Gastroesophageal sphincter (tissue), 4 donors: ENCODE data around the gene MIA3. TPM values are rescaled to one million over a fixed set of nuclear protein-coding genes. Genes with fewer than 3 reads are reported as not detected.
"Not testable (repeated sequence)": the region's sequence is repeated elsewhere in the genome, so short reads cannot be mapped to it uniquely, and the experiment has no call there.

Source experiments
- ATAC-seq: fragments of 150-250 bp; one replicate; pipeline ENCODE4 v1.9.1; 2016; ENCODE audit warnings: mild to moderate bottlenecking, moderate library complexity
- H3K27ac ChIP-seq, 4 donors: fragments of 200-600 bp; sonication (generic) in 3 of 4; 1 replicate in 3 of 4; 2 replicates in 1 of 4; pipeline ENCODE4 v1.5.1; 2016 to 2019
- H3K27me3 ChIP-seq: fragments of 200-600 bp; sonication (generic); one replicate; pipeline ENCODE4 v1.5.1; 2019
- H3K36me3 ChIP-seq, 2 donors: fragments of 200-600 bp; sonication (generic); one replicate each; pipeline ENCODE4 v1.5.1; 2019; ENCODE audit warnings: control low read depth in 1 of 2
- H3K4me1 ChIP-seq, 3 donors: fragments of 200-600 bp; sonication (generic); 1 replicate in 2 of 3; 2 replicates in 1 of 3; pipeline ENCODE4 v1.5.1; 2016 to 2019; ENCODE audit warnings: control low read depth in 2 of 3
- H3K4me3 ChIP-seq, 2 donors: fragments of 200-600 bp; sonication (generic); one replicate each; pipeline ENCODE4 v1.5.1; 2019; ENCODE audit warnings: mild to moderate bottlenecking in 1 of 2, moderate library complexity in 1 of 2
- H3K9me3 ChIP-seq, 3 donors: fragments of 200-600 bp; sonication (generic); one replicate each; pipeline ENCODE4 v1.5.1; 2017 to 2019; ENCODE audit warnings: control low read depth in 2 of 3
- EP300 ChIP-seq: sonication (generic); formaldehyde crosslinking; IDR thresholded peaks from one replicate; pipeline ENCODE4 v1.6.1; 2017; ENCODE audit warnings: antibody characterized with exemption, mild to moderate bottlenecking
- POLR2A ChIP-seq, 2 donors: fragments of 450-650 bp; IDR thresholded peaks; one replicate each; pipeline ENCODE4 v1.6.1; 2017; ENCODE audit warnings: antibody characterized with exemption in 2 of 2, mild to moderate bottlenecking in 2 of 2, moderate library complexity in 1 of 2
- POLR2AphosphoS5 ChIP-seq: sonication (generic); formaldehyde crosslinking; IDR thresholded peaks from one replicate; pipeline ENCODE4 v1.6.1; 2017; ENCODE audit warnings: antibody characterized with exemption
- WGBS, 2 donors: methylation state at CpG; one replicate each; pipeline ENCODE4 v1.1.5; 2018; ENCODE audit warnings: low coverage in 1 of 2; 5-methylcytosine and 5-hydroxymethylcytosine counted together
- total RNA-seq, 4 donors: library from RNA; depleted of rRNA; stranded (reverse); fragments of >200 nt; gene quantifications; one replicate each; pipeline ENCODE4 v1.1.0, GENCODE V29; 2016
- TF ChIP-seq, protein P1 (sequence below), 4 experiments: fragments of 200-600 bp in 2 of 4; fragments of 450-650 bp in 2 of 4; sonication (generic) in 1 of 4; IDR thresholded peaks; one replicate each; pipeline ENCODE4 v1.5.1; 2017 to 2019; ENCODE audit warnings: antibody characterized with exemption in 4 of 4, mild to moderate bottlenecking in 2 of 4, moderate library complexity in 2 of 4

MIA3 gene
- total RNA-seq, 4 donors from 2014 or later: 39.4 to 71.0 (median 48.4) TPM

DNA sequence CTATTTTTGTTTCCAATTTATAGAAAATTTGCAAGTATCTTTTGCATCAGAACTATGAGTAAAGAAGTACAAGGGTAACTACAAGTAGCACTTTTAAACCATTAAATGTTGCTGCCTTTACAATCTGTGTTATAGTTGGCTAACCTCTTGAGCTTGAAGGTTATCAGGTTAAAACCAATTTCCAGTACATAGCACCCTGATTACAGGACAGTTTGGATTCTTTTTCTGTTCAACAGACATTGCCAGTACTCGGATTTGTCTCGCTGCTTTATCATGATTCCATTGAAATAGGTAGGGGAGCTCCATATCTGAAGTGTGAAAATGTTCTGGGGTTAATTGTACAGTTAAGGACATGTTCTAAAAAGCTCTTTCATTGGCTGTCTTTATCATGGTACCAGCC lies 40.0 kb downstream of the MIA3 start:
- Histone ChIP-seq H3K4me3 (no peak overlapping the region), H3K9me3 (no peaks in the 10 kb centered on the region), H3K27me3 (no peaks in the 10 kb centered on the region), H3K27ac (no peak overlapping the region), H3K4me1 (no peaks in the 10 kb centered on the region), H3K36me3 (peaks cover 53 to 100% of the 10 kb centered on the region in 2 donors)
- ATAC-seq: no peak
- TF ChIP-seq, protein P1, sequence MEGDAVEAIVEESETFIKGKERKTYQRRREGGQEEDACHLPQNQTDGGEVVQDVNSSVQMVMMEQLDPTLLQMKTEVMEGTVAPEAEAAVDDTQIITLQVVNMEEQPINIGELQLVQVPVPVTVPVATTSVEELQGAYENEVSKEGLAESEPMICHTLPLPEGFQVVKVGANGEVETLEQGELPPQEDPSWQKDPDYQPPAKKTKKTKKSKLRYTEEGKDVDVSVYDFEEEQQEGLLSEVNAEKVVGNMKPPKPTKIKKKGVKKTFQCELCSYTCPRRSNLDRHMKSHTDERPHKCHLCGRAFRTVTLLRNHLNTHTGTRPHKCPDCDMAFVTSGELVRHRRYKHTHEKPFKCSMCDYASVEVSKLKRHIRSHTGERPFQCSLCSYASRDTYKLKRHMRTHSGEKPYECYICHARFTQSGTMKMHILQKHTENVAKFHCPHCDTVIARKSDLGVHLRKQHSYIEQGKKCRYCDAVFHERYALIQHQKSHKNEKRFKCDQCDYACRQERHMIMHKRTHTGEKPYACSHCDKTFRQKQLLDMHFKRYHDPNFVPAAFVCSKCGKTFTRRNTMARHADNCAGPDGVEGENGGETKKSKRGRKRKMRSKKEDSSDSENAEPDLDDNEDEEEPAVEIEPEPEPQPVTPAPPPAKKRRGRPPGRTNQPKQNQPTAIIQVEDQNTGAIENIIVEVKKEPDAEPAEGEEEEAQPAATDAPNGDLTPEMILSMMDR (IDR thresholded peaks at IDR 0.05): no peak
- TF ChIP-seq POLR2AphosphoS5: no peak
- TF ChIP-seq EP300: no peak
- no peak for TF ChIP-seq POLR2A (IDR thresholded peaks at IDR 0.05)
- 94 to 96% methylated on average over 2 of the region's 2 CpGs for WGBS, 2 donors

DNA sequence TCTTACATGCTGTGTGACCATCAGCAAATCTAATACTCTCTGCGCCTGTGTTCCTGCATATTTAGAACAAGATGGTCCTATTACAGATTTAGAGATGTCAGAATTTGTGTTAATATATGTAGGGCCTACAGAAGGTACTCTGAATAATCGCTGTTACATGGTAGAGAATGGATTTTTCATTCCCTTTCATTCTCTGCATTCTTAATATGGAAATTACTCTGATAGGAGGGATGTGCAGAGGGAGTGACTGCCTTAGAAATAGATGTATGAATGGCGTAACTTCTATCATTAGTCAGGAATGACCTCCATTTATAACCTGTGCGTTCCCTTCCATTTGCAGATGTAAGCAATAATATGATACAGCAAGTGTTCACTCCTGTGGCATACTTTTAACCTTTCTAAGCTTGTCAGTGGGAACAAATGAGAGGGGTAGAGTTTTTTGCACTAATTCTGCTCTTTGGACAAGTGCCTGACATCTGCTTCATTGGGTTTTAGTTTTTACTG lies 45.6 kb downstream of the MIA3 start:
- Histone ChIP-seq H3K4me3 (no peak overlapping the region), H3K27ac (no peak overlapping the region), H3K9me3 (no peaks in the 10 kb centered on the region), H3K4me1 (peaks cover 0 to 6% (median 0%) of the 10 kb centered on the region in 3 donors), H3K27me3 (no peaks in the 10 kb centered on the region), H3K36me3 (peaks cover 38 to 94% of the 10 kb centered on the region in 2 donors)
- TF ChIP-seq POLR2AphosphoS5 (no peak), EP300 (no peak), POLR2A (IDR thresholded peaks at IDR 0.05) (no peak)
- TF ChIP-seq, protein P1 (IDR thresholded peaks at IDR 0.05): no peak
- no peak for ATAC-seq
- WGBS, 2 donors: 85 to 88% methylated on average over 4 of the region's 4 CpGs

DNA sequence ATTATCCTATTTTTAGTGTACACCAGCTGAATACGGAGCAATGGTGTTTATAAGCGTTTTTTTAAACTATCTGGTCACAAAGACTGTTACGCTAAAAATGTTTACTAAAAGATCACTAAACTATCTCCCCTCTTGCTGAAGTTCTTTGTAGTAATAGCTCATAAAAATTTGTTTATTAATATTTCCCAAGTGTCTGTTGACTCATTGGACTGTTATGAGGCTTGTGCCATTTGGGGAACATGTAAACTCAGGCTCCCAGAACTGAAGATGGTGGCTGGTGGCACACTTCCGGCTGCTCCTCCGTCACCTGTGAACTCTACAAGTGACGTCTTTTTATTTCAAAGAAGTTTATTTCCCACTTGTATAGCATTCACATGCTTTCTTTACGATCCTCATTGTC lies 48.1 kb downstream of the MIA3 start:
- H3K4me1 ChIP-seq: peaks cover 0 to 18% (median 0%) of the 10 kb centered on the region in 3 donors
- peaks cover 23 to 74% of the 10 kb centered on the region in 2 donors for H3K36me3 ChIP-seq
- H3K9me3 ChIP-seq: no peaks in the 10 kb centered on the region
- 81 to 83% methylated on average over 5 to 7 of the region's 7 CpGs for WGBS, 2 donors
- H3K4me3 ChIP-seq: no peak overlapping the region
- H3K27ac ChIP-seq: peak overlapping the region in 1 of 4 donors; percentile 21
- H3K27me3 ChIP-seq: no peaks in the 10 kb centered on the region
- TF ChIP-seq, protein P1 (IDR thresholded peaks at IDR 0.05): no peak
- no peak for TF ChIP-seq POLR2A (IDR thresholded peaks at IDR 0.05)
- no peak for TF ChIP-seq POLR2AphosphoS5
- no peak for TF ChIP-seq EP300
- no peak for ATAC-seq

- not testable (repeated sequence) for H3K9me3 ChIP-seq, H3K27me3 ChIP-seq, ATAC-seq, H3K4me3 ChIP-seq
- Histone ChIP-seq H3K36me3 (peaks cover 16 to 74% of the 10 kb centered on the region in 2 donors), H3K27ac (peak overlapping the region in 1 of 4 donors; percentile 55), H3K4me1 (peaks cover 0 to 22% (median 0%) of the 10 kb centered on the region in 3 donors)
- no CpG with 5 or more reads among the region's 4 CpGs for WGBS, 2 donors
Measured at GRCh38 chr1:222668184-222668583, 50.3 kb downstream of the MIA3 start.

DNA sequence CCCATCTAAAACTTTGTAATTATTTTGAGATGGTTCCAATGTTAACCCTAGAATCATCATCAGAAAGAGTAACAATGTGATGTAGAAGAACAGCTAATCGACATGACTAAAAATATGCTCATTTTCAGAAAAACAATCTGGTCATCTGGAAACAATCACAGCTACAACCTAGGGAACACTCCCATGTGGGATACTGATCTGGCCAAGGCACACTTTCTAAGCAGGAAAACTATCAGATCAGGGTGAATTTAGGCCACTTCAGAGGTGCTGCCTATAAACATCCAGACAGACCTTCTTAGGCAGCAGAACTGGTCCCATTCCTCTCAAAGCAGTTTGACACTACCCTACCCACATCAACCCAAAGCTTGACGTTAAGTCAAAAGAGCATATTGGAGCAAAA lies 51.2 kb downstream of the MIA3 start:
- H3K9me3 ChIP-seq, H3K27ac ChIP-seq, H3K4me3 ChIP-seq, H3K27me3 ChIP-seq: not testable (repeated sequence)
- peaks cover 16 to 74% of the 10 kb centered on the region in 2 donors for H3K36me3 ChIP-seq
- H3K4me1 ChIP-seq: peaks cover 0 to 22% (median 0%) of the 10 kb centered on the region in 3 donors
- 67% methylated on average over 1 of the region's 2 CpGs; no CpG with 5 or more reads in 1 of the 2 donors for WGBS, 2 donors
- ATAC-seq: peak; percentile 52

DNA sequence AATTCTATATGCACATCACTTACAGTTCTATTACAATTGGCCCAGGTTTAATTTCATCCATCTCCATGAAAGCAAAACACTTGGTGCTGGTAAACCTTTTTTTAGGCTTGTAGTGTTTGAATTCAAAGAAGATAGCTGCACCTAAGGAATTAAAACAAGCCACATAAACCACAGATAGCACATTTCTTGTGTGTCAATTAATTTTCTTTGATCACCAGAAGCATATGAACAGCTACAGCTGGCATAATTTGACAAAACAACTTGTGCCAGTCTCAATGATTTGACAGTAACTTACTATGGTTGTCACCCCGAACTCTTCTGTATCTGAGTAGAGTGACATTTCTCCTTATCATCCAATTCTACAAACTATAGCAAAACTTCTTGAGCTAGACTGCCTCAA lies 52.2 kb downstream of the MIA3 start:
- H3K36me3 ChIP-seq: peaks cover 8 to 74% of the 10 kb centered on the region in 2 donors
- no peaks in the 10 kb centered on the region for H3K27me3 ChIP-seq
- H3K4me1 ChIP-seq: peaks cover 0 to 22% (median 0%) of the 10 kb centered on the region in 3 donors
- H3K9me3 ChIP-seq: no peaks in the 10 kb centered on the region
- peak overlapping the region in 2 of 4 donors; percentile 5 to 44 for H3K27ac ChIP-seq
- no peak for ATAC-seq
- no peak overlapping the region for H3K4me3 ChIP-seq
- WGBS, 2 donors: 77 to 100% methylated on average over 1 of the region's 1 CpG
- TF ChIP-seq, protein P1 (IDR thresholded peaks at IDR 0.05): no peak
